ENCODE measurements around the gene BUB3.

The BUB3 gene

DNA sequence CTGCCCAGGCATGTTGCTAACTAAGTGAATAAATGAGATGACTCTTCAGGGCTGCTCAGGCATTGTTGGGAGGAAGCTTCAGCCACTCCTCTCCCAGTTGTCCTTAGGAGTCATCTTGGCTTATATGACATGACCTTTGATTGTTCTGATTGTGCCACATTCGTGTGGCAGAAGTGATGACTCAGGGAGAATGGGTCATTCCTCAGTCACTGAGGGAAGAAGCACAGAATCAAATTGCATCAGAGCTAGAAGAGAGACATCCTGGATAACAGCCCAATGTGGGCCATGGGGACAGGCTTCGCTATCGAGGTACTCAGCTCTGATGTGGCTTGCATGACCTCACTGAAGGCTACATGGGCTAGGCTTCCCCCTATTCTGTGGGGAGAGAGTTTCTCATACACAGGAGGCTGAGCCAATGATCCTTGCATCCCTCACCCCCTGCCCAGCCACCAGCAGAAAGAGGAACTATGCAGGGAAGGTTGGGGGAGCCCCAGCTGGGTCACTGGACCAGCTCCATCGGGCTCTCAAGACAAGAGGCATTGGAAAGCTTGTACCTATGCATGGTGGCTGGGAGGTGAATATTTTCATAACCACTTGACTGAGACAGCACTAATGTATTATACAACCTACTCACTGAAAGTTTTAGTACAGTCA lies 24.5 kb upstream of the BUB3 start:
- DNase-seq (ENCODE audit: low read depth), result peak; percentile 38
- no peak for TF ChIP-seq CTCF (IDR thresholded peaks at IDR 0.05; ENCODE audit: low read depth, low read length)
- no peak overlapping the region for H3K4me3 ChIP-seq (ENCODE audit: low read depth, low read length)

DNA sequence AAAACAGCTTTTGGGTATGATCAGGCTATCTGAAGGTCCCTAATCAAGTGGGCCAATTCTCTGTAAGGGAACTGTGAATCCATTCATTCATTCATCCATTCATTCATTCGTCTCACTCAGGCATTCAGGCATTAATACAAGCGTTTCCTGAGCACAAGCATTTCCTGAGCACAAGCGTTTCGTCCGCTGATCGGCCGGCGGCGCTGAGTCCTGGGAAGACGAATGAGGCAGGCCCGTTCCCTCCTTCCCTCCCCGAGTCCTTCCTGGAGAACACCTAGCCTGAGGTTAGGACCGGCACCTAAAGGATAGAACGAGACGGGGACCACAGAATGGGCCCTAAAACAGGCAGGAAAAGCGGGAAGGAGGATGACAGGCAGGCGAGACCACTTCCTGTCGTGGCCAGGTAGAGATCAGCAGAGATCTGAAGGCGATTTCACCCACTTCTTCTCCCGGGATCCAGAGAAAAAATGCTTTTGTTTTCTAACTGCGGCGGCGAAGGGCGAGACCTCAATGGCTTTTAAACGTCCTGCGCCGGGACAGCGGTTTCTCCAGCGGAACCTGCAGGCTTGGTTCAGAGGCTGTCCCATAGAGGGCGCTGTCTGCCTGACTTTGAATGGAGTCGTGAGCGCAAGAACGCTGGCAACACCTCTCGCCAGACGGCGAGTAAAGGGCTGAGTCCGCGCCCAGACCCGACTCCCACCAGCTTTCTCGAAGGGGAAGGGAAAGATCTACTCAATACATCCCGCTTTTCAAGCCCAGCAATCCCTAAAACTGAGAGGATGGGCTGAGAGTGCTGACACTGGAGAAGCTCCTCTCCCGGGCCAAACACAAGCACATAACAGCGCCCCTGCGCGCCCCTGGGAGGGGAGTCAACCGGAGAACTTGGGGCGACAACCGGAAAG lies 21.4 kb upstream of the BUB3 start:
- TF ChIP-seq POLR2A (IDR thresholded peaks at IDR 0.05; ENCODE audit: extremely low read depth, insufficient read length) (no peak), CTCF (IDR thresholded peaks at IDR 0.05; ENCODE audit: low read depth, low read length) (peak; percentile 85), MYC (IDR thresholded peaks at IDR 0.05; ENCODE audit: low read depth, low read length) (0 out of 2 replicates have a peak, but pooled peaks have one; percentile 24)
- TF ChIP-seq, protein P1, sequence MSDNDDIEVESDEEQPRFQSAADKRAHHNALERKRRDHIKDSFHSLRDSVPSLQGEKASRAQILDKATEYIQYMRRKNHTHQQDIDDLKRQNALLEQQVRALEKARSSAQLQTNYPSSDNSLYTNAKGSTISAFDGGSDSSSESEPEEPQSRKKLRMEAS (IDR thresholded peaks at IDR 0.05; ENCODE audit: low read depth, low read length), result peak; percentile 31; the same call in 1 of the 2 replicates
- H3K4me3 ChIP-seq (ENCODE audit: low read depth, low read length), result peak overlapping the region; percentile 25
- peak; percentile 93 for DNase-seq (ENCODE audit: low read depth)

- TF ChIP-seq, protein P1 (IDR thresholded peaks at IDR 0.05; ENCODE audit: low read depth, low read length), result no peak
- TF ChIP-seq MYC (IDR thresholded peaks at IDR 0.05; ENCODE audit: low read depth, low read length) (no peak), CTCF (IDR thresholded peaks at IDR 0.05; ENCODE audit: low read depth, low read length) (no peak), POLR2A (IDR thresholded peaks at IDR 0.05; ENCODE audit: extremely low read depth, insufficient read length) (no peak)
- no peak for DNase-seq (ENCODE audit: low read depth)
- H3K4me3 ChIP-seq (ENCODE audit: low read depth, low read length), result no peak overlapping the region
Measured at GRCh38 chr10:123133541-123134342, 20.5 kb upstream of the BUB3 start.

DNA sequence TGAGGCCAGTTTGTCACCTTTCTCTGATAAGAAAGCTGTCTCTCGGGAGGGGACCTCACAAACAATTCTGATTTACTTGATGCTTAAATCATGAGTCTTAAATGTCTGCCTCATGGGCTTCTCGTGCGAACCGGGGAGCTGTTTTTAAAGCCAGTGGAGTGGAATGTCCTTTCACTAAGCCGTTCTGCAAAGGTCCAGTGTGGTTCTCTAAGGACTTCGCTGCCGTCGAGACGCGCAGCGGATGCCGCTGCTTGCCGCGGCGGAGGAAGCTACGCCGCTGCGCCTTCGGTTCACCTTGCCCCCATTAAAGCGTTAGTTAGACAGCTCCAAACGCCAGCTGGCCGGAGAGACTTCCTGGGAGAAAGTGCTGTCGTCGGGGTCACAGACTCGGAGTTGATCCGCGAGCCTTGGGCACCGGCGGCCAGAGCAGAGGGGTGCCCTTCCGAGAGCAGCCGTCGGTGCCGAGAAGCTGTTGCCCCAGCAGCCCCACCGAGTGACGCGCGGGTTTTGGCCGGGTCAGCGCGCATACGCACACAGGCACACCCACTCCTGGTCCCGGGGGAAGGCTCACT lies 19.8 kb upstream of the BUB3 start:
- peak; percentile 19 for DNase-seq (ENCODE audit: low read depth)
- no peak for TF ChIP-seq POLR2A (IDR thresholded peaks at IDR 0.05; ENCODE audit: extremely low read depth, insufficient read length)
- TF ChIP-seq CTCF (IDR thresholded peaks at IDR 0.05; ENCODE audit: low read depth, low read length), result no peak
- TF ChIP-seq, protein P1 (IDR thresholded peaks at IDR 0.05; ENCODE audit: low read depth, low read length), result no peak
- no peak for TF ChIP-seq MYC (IDR thresholded peaks at IDR 0.05; ENCODE audit: low read depth, low read length)
- no peak overlapping the region for H3K4me3 ChIP-seq (ENCODE audit: low read depth, low read length)

- peak overlapping the region; percentile 49 for H3K4me3 ChIP-seq (ENCODE audit: low read depth, low read length)
- TF ChIP-seq, protein P1 (IDR thresholded peaks at IDR 0.05; ENCODE audit: low read depth, low read length), result no peak
- TF ChIP-seq POLR2A (IDR thresholded peaks at IDR 0.05; ENCODE audit: extremely low read depth, insufficient read length) (no peak), MYC (IDR thresholded peaks at IDR 0.05; ENCODE audit: low read depth, low read length) (no peak; the same call in 1 of the 2 replicates), CTCF (IDR thresholded peaks at IDR 0.05; ENCODE audit: low read depth, low read length) (no peak)
- DNase-seq (ENCODE audit: low read depth), result peak; percentile 72
Measured at GRCh38 chr10:123134915-123135414, 19.2 kb upstream of the BUB3 start.
